Adrenal gland (tissue), 12 donors: ENCODE measurements around the gene CALML4. TPM values are rescaled to one million over a fixed set of nuclear protein-coding genes. Genes with fewer than 3 reads are reported as not detected.
"Not testable (repeated sequence)": the region's sequence is repeated elsewhere in the genome, so short reads cannot be mapped to it uniquely, and the experiment has no call there.

ENCODE experiments used
- DNase-seq, 7 donors: peaks; one replicate each; pipeline ENCODE4 v3.0.0-alpha.2; 2019 to 2020
- H3K27ac ChIP-seq, 5 donors: fragments of 200-600 bp; sonication (generic) in 4 of 5; 1 replicate in 3 of 5; 2 replicates in 2 of 5; pipeline versions ENCODE4 v1.5.1 to v1.8.0; 2016 to 2020; ENCODE audit warnings: mild to moderate bottlenecking in 1 of 5
- H3K27me3 ChIP-seq: fragments of 200-600 bp; 2 replicates; pipeline ENCODE4 v1.8.0; 2021
- H3K36me3 ChIP-seq, 2 donors: fragments of 200-600 bp; replicated peaks in 1 of 2; 1 replicate in 1 of 2; 2 replicates in 1 of 2; pipeline versions ENCODE4 v1.5.1 to v1.8.0; 2018 to 2022
- H3K4me1 ChIP-seq, 2 donors: fragments of 200-600 bp; replicated peaks in 1 of 2; 1 replicate in 1 of 2; 2 replicates in 1 of 2; pipeline versions ENCODE4 v1.5.1 to v1.8.0; 2018 to 2021
- H3K4me3 ChIP-seq, 4 donors: fragments of 200-600 bp; sonication (generic) in 3 of 4; one replicate each; pipeline ENCODE4 v1.5.1; 2016 to 2018
- H3K9me3 ChIP-seq, 3 donors: fragments of 200-600 bp; sonication (generic) in 1 of 3; replicated peaks in 1 of 3; 1 replicate in 2 of 3; 2 replicates in 1 of 3; pipeline versions ENCODE4 v1.5.1 to v1.8.0; 2016 to 2021
- POLR2A ChIP-seq, 2 donors: fragments of 450-650 bp; IDR thresholded peaks; one replicate each; pipeline ENCODE4 v1.6.1; 2017; ENCODE audit warnings: antibody characterized with exemption in 2 of 2, mild to moderate bottlenecking in 2 of 2, moderate library complexity in 1 of 2
- WGBS, 4 donors: extraction: QIAGEN DNeasy Blood & Tissue Kit in 2 of 4; methylation state at CpG; one replicate each; pipeline versions ENCODE4 v1.1.5 to v1.1.7; 2013 to 2017; 5-methylcytosine and 5-hydroxymethylcytosine counted together
- intact Hi-C, 2 donors: fragments of 100-400 bp; cut with DNase I; formaldehyde crosslinking; loops; one replicate each; pipeline versions ENCODE4 v1.14.1 to v1.15.0; 2022 to 2023
- polyA plus RNA-seq, 3 donors: library from polyadenylated mRNA; stranded (reverse); fragments of 200-250 nt in 2 of 3; fragments of 350-450 nt in 1 of 3; fragmentation: Illumina TruSeq in 1 of 3; extraction: RNeasy Lipid Tissue Mini Kit (QIAGEN cat#74804) in 1 of 3; gene quantifications; one replicate each; pipeline ENCODE4 v1.2.3, GENCODE V29; 2013 to 2014
- total RNA-seq, 9 donors: library from RNA; depleted of rRNA in 4 of 9; stranded (reverse); fragments of >200 nt in 4 of 9; fragments of 120-200 nt in 1 of 9; fragmentation: NEBNext Ultra II Directional in 1 of 9; extraction: Animal tissue kit (Norgen Biotek cat#: 25700) in 1 of 9; gene quantifications; one replicate each; pipeline versions ENCODE4 v1.1.0 to v1.2.4, GENCODE V29; 2013 to 2023
- TF ChIP-seq, protein P1 (sequence below), 6 experiments: fragments of 450-650 bp in 4 of 6; fragments of 200-600 bp in 2 of 6; sonication (generic) in 1 of 6; IDR thresholded peaks; 1 replicate in 5 of 6; 2 replicates in 1 of 6; pipeline versions ENCODE4 v1.5.1 to v1.8.0; 2016 to 2021; ENCODE audit warnings: antibody characterized with exemption in 6 of 6, mild to moderate bottlenecking in 2 of 6, moderate library complexity in 1 of 6
- donor health status: healthy with polysubstance abuse.
- donor health status: Bipolar disorder and iron deficiency.
- donor health status: DM: yes; HTN: yes; CAD: no.
- donor health status: DM: no; HTN: no; CAD: no.
- donor health status: DM: no; HTN: no; CAD: no.
- donor health status: DM: yes; HTN: yes; CAD: no.

CALML4 gene
- total and polyA plus RNA-seq, 12 donors, result 3.3 to 25.1 (median 7.2) TPM

DNA sequence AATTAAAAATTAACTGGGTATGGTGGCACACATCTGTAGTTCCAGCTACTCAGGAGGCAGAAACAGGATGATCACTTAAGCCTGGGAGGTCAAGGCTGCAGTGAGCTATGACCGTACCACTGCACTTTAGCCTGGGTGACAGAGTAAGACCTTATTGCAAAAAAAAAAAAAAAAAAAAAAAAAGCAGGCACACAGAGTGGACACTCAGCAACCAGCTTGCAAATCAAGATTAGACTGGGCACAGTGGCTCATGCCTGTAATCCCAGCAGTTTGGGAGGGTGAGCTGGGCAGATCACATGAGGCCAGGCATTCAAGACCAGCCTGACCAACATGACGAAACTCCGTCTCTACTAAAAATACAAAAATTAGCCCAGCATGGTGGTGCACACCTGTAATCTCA, 19.0 kb upstream of the CALML4 start:
- peak in 6 of 7 donors; percentile 34 to 72 (median 59) for DNase-seq
- WGBS, 4 donors, result 34 to 64% (median 46%) methylated on average over 3 of the region's 3 CpGs
- Histone ChIP-seq H3K36me3 (no peaks in the 10 kb centered on the region), H3K4me3 (no peak overlapping the region), H3K27me3 (no peaks in the 10 kb centered on the region), H3K4me1 (peaks cover 8 to 23% of the 10 kb centered on the region in 2 donors), H3K27ac (no peak overlapping the region), H3K9me3 (no peaks in the 10 kb centered on the region)
- intact Hi-C loops, result no loop called here
- no peak for TF ChIP-seq POLR2A (IDR thresholded peaks at IDR 0.05)
- TF ChIP-seq, protein P1, sequence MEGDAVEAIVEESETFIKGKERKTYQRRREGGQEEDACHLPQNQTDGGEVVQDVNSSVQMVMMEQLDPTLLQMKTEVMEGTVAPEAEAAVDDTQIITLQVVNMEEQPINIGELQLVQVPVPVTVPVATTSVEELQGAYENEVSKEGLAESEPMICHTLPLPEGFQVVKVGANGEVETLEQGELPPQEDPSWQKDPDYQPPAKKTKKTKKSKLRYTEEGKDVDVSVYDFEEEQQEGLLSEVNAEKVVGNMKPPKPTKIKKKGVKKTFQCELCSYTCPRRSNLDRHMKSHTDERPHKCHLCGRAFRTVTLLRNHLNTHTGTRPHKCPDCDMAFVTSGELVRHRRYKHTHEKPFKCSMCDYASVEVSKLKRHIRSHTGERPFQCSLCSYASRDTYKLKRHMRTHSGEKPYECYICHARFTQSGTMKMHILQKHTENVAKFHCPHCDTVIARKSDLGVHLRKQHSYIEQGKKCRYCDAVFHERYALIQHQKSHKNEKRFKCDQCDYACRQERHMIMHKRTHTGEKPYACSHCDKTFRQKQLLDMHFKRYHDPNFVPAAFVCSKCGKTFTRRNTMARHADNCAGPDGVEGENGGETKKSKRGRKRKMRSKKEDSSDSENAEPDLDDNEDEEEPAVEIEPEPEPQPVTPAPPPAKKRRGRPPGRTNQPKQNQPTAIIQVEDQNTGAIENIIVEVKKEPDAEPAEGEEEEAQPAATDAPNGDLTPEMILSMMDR (IDR thresholded peaks at IDR 0.05), result no peak

DNA sequence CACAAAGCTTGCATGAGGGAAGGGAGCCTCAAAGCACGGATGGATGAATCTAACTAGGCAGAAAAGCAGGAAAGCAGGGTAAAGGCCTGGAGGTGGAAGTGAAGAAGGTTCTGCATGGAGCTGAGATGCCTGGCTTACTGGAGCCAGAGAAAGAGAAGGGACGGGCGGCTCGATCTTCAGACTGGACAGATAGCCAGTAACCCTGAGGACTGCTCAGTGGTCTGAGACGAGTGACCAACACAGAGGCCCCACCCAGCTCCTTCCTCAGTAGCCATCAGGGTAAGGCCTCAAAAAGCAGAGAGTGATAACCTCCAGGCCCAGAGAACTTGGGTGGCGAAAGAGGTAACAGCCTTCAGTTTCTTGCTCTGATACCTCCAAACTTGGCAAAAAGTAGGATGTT, 18.0 kb upstream of the CALML4 start:
- intact Hi-C loops, result no loop called here
- H3K36me3 ChIP-seq, result no peaks in the 10 kb centered on the region
- H3K4me1 ChIP-seq, result peaks cover 2 to 15% of the 10 kb centered on the region in 2 donors
- DNase-seq, result peak in 1 of 7 donors; percentile 44
- no peak for TF ChIP-seq POLR2A (IDR thresholded peaks at IDR 0.05)
- TF ChIP-seq, protein P1 (IDR thresholded peaks at IDR 0.05), result no peak
- H3K27ac ChIP-seq, result no peak overlapping the region
- H3K27me3 ChIP-seq, result no peaks in the 10 kb centered on the region
- no peak overlapping the region for H3K4me3 ChIP-seq
- H3K9me3 ChIP-seq, result no peaks in the 10 kb centered on the region
- WGBS, 4 donors, result 95 to 98% (median 97%) methylated on average over 6 of the region's 6 CpGs

DNA sequence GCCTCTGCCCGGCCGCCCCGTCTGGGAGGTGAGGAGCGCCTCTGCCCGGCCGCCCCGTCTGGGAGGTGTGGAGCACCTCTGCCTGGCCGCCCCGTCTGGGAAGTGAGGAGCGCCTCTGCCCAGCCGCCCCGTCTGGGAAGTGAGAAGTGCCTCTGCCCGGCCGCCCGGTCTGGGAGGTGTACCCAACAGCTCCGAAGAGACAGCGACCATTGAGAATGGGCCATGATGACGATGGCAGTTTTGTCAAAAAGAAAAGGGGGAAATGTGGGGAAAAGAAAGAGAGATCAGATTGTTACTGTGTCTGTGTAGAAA, 17.3 kb upstream of the CALML4 start:
- H3K4me3 ChIP-seq, intact Hi-C loops, H3K27me3 ChIP-seq, H3K36me3 ChIP-seq, H3K27ac ChIP-seq, H3K9me3 ChIP-seq, H3K4me1 ChIP-seq: not testable (repeated sequence)
- DNase-seq, result peak in 1 of 7 donors; percentile 31
- WGBS, 4 donors, result 92 to 99% (median 97%) methylated on average over 7 to 18 of the region's 18 CpGs

DNA sequence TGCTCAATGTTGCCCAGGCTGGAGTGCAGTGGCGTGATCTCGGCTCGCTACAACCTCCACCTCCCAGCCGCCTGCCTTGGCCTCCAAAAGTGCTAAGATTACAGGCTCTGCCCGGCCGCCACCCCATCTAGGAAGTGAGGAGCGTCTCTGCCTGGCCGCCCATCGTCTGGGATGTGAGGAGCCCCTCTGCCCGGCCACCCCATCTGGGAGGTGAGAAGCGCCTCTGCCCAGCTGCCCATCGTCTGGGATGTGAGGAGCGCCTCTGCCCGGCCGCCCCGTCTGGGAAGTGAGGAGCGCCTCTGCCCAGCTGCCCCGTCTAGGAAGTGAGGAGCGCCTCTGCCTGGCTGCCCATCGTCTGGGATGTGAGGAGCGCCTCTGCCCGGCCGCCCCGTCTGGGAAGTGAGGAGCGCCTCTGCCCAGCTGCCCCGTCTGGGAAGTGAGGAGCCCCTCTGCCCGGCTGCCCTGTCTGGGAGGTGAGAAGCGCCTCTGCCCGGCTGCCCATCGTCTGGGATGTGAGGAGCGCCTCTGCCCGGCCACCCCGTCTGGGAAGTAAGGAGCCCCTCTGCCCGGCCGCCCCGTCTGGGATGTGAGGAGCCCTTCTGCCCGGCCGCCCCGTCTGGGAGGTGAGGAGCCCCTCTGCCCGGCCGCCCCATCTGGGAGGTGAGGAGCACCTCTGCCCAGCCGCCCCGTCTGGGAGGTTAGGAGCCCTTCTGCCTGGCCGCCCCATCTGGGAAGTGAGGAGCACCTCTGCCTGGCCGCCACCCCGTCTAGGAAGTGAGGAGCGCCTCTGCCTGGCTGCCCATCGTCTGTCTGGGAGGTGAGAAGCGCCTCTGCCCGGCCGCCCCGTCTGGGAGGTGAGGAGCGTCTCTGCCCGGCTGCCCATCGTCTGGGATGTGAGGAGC, 16.6 kb upstream of the CALML4 start:
- H3K27me3 ChIP-seq, H3K27ac ChIP-seq, H3K4me1 ChIP-seq, intact Hi-C loops, H3K36me3 ChIP-seq, H3K9me3 ChIP-seq, H3K4me3 ChIP-seq: not testable (repeated sequence)
- WGBS, 4 donors, result 88 to 100% (median 95%) methylated on average over 4 to 55 of the region's 55 CpGs
- DNase-seq, result peak in 1 of 7 donors; percentile 25

DNA sequence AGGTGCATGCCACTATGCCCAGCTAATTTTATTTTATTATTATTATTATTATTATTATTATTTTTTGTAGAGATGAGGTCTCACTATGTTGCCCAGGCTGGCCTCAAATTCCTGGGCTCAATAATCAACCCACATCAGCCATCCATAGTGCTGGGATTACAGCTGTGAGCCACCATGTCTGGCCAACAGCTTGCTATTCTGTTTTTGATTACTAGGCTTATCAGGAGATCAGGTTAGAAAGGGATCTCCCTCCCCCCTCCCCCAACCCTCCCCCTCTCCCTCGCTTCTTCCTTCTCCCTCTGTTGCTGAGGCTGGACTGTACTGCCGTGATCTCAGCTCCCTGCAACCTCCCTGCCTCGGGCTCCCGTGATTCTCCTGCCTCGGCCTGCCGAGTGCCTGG, 15.8 kb upstream of the CALML4 start:
- no peak overlapping the region for H3K27ac ChIP-seq
- peaks cover 0 to 8% of the 10 kb centered on the region in 2 donors for H3K4me1 ChIP-seq
- 94 to 98% (median 96%) methylated on average over 6 of the region's 6 CpGs for WGBS, 4 donors
- H3K4me3 ChIP-seq, result no peak overlapping the region
- no peaks in the 10 kb centered on the region for H3K9me3 ChIP-seq
- H3K36me3 ChIP-seq, result no peaks in the 10 kb centered on the region
- no peak for TF ChIP-seq POLR2A (IDR thresholded peaks at IDR 0.05)
- TF ChIP-seq, protein P1 (IDR thresholded peaks at IDR 0.05), result no peak
- intact Hi-C loops, result no loop called here
- no peaks in the 10 kb centered on the region for H3K27me3 ChIP-seq
- DNase-seq, result no peak
